Activated CD4-positive, alpha-beta T cell treated with anti-CD3 and anti-CD28 coated beads, Interleukin-2, amount 50 U/mL, for 1 hour (primary cell): ENCODE results near the gene KRTAP1-1.
"Not testable (repeated sequence)": the region's sequence is repeated elsewhere in the genome, so short reads cannot be mapped to it uniquely, and the experiment has no call there.

ENCODE experiments used
- DNase-seq: peaks from one replicate; pipeline ENCODE4 v3.0.0-alpha.2; 2020

The KRTAP1-1 gene

GRCh38 chr17:41054556-41054955 lies 13.3 kb upstream of the KRTAP1-1 start:
- not testable (repeated sequence) for DNase-seq

- DNase-seq, result no peak
Observed at GRCh38 chr17:41054025-41054424, 12.8 kb upstream of the KRTAP1-1 start.

DNA sequence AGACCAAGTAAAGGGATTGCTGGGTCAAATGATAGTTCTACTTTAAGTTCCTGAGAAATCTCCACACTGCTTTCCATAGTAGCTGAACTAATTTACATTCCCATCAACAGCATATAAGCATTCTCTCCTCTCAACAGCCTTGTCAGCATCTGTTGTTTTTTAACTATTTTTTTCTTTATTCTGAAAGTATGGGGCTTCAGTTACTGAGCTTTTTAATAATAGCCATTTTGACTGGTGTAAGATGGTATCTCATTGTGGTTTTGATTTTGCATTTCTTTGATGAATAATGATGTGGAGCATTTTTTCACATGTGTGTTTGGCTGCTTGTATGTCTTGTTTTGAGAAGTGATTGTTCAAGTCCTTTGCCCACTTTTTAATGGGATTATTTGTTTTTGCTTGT lies 11.3 kb upstream of the KRTAP1-1 start:
- no peak for DNase-seq

- DNase-seq, result no peak
Observed at GRCh38 chr17:41049110-41049509, 7.9 kb upstream of the KRTAP1-1 start.

DNA sequence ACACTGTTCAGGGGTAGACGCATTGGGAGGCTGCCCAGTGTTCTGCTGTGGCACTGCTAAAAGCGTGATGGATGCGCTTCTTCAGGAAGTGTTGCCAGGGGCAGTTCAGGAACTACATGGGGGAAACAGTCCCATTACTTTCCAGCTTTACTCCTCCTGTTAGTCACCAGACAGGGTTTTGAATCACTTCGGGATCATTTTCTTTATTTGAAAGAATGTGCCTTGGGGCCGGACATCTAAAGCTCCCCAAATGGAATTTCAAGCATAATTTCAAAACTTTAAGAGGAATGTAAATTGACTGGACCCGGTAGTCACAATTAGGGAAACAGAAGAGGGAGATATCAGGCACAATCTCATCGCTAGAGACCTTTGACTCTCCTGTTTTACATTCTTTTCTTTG lies 7.2 kb upstream of the KRTAP1-1 start:
- DNase-seq, result no peak

GRCh38 chr17:41046735-41047465 lies 5.7 kb upstream of the KRTAP1-1 start, which contains the start of gene KRTAP2-1:
Gene KRTAP2-1, minus strand, starts transcription at chr17:41047316. Its CDS starts 49 bp downstream, at chr17:41047267.
- not testable (repeated sequence) for DNase-seq

GRCh38 chr17:41042953-41043352 lies 1.7 kb upstream of the KRTAP1-1 start:
- no peak for DNase-seq

- no peak for DNase-seq
Observed at GRCh38 chr17:41037853-41038350, 3.3 kb downstream of the KRTAP1-1 start.

DNA sequence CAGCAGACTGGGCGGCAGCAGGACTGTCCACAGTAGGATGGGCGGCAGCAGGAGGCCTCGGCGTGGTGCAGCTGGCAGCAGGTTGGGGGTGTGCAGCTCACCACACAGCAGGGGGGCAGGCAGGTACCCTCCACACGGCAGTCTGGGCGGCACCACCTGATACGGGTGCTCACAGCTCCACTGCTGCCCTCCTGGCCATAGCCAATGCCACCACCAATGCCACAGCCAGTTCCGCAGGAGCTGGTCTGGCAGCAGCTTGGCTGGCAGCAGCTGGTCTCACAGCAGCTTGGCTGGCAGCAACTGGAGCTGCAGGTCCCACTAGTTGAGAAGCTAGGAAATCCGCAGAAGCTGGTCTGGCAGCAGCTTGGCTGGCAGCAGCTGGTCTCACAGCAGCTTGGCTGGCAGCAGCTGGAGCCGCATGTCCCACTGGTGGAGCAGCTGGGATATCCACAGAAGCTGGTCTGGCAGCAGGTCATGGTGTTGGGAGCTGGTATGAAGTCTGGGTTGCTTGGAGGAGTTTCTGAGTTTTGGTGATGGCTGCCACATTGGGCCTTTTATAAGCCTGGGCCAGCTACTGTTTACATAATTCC lies 6.8 kb downstream of the KRTAP1-1 start, which contains the start of gene KRTAP1-3:
TSS of gene KRTAP1-3 (minus strand) at position 529 of the 590 bp plus-strand sequence. CDS start at position 476, 53 bp downstream.
- DNase-seq, result not testable (repeated sequence)

- DNase-seq, result no peak
Observed at GRCh38 chr17:41029633-41030245, 11.5 kb downstream of the KRTAP1-1 start, which contains the start of gene KRTAP1-4. Gene KRTAP1-4, minus strand, starts transcription at chr17:41030195. Its CDS starts 117 bp downstream, at chr17:41030078.

DNA sequence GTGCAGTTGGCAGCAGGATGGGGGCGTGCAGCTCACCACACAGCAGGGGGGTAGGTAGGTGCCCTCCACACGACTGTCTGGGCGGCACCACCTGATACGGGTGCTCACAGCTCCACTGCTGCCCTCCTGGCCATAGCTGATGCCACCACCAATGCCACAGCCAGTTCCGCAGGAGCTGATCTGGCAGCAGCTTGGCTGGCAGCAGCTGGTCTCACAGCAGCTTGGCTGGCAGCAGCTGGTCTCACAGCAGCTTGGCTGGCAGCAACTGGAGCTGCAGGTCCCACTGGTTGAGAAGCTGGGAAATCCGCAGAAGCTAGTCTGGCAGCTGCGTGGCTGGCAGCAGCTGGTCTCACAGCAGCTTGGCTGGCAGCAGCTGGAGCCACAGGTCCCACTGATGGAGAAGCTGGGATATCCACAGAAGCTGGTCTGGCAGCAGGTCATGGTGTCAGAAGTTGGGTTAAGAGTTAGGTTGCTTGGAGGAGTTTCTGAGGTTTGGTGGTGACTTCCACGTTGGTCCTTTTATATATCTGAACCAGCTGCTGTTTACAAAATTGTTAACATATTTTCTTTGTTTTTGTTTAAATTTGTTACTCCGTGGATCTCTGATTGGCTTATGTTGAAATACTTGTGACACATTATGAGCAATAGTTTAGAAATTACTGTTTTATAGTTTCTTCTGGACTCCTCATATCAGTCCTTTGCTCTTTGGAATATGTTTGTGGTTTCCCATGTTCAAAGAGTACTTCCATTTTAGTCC lies 14.4 kb downstream of the KRTAP1-1 start, which contains the start of gene KRTAP1-5:
TSS of gene KRTAP1-5 (minus strand) at position 494 of the 757 bp plus-strand sequence. CDS start at position 441, 53 bp downstream.
- DNase-seq, result no peak

GRCh38 chr17:41024697-41025096 lies 16.6 kb downstream of the KRTAP1-1 start:
- DNase-seq, result no peak

DNA sequence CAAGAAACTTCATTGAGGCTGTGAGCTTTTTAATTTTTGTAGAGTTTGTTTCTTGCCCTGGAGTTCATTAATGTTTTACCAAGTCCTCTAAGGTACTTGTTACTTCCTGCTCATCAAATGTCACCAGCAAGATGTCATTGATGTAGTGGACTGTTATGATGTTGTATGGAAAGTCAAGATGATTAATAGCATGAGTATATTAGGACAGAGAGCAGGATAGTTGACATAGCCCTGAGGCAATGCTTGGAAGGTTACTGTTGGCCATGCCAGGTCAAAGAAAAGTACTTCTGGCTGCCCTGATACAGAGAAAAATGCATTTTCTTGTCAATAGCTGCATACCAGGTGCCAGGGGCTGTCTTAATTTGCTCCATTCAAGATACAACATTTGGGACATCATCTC lies 20.9 kb downstream of the KRTAP1-1 start:
- no peak for DNase-seq

DNA sequence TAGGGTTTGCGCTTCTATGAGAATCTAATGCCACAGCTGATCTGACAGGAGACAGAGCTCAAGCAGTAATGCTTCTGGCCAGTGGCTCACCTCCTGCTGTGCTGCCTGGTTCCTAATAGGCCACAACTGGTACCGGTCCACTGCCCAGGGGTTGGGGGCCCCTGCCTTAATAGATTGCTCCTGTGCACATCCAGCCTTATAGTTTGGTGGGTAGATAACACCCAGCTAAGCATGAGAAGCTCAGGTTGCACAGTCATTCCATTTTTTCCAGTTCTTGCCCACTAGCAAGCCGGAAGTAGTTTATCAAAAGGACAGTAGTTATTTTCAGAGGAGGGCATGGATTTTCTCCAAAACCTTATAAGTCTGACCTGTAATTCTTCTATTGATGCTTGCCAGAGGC lies 21.8 kb downstream of the KRTAP1-1 start:
- no peak for DNase-seq

DNA sequence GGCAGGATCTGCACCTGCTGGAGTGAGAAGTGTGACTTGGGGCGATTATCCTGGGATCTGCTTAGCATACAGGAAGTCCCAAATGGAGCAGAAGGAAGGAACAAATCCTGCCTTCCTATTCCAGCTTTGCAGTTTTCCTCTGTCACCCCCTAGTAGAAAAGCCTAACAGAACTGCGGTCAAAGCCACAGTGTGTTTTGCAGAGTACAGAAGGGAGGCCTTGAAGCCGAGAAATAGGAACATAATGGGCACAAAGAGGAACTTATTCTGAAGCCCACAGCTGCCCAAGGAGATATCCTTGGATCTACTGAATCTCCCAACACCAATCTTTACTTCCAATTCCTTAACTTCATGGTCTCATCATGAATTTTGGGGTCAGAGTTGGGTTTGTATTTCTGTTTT lies 22.7 kb downstream of the KRTAP1-1 start:
- DNase-seq, result no peak

GRCh38 chr17:41016578-41017215 lies 24.6 kb downstream of the KRTAP1-1 start:
- DNase-seq, result no peak

DNA sequence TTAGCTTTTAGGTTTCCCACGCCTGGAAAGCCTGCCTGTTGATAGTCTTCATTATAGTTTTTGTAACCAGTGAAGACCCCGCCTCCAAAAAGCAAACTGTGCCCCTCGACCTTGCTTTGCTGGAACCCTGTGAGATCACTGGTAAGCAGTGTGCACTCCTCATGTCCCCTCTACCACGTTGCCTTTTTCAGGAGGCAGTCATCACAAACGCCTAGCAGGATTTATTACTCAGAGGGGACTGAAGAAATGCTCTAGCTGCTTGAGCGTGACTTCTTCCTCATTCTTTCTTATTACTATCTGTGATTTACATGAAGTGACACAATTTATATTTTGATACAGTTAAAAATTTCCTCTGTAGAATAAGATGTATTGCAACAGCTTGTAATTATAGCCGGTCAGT lies 25.8 kb downstream of the KRTAP1-1 start:
- no peak for DNase-seq

- no peak for DNase-seq
Observed at GRCh38 chr17:41013606-41014005, 27.6 kb downstream of the KRTAP1-1 start.

- no peak for DNase-seq
Observed at GRCh38 chr17:41013181-41013580, 28.1 kb downstream of the KRTAP1-1 start.

GRCh38 chr17:41012326-41013120 lies 28.7 kb downstream of the KRTAP1-1 start:
- DNase-seq, result no peak

GRCh38 chr17:41010441-41010840 lies 30.8 kb downstream of the KRTAP1-1 start:
- DNase-seq, result no peak
